Stimulated activated CD4-positive, alpha-beta T cell treated with anti-CD3 and anti-CD28 coated beads, Interleukin-4, amount 100 ng/mL, for 24 hours (primary cell): ENCODE data around the gene THSD4.
"Not testable (repeated sequence)": the region's sequence is repeated elsewhere in the genome, so short reads cannot be mapped to it uniquely, and the experiment has no call there.

ENCODE experiments used
- DNase-seq: peaks from one replicate; pipeline ENCODE4 v3.0.0-alpha.2; 2020

THSD4 gene

DNA sequence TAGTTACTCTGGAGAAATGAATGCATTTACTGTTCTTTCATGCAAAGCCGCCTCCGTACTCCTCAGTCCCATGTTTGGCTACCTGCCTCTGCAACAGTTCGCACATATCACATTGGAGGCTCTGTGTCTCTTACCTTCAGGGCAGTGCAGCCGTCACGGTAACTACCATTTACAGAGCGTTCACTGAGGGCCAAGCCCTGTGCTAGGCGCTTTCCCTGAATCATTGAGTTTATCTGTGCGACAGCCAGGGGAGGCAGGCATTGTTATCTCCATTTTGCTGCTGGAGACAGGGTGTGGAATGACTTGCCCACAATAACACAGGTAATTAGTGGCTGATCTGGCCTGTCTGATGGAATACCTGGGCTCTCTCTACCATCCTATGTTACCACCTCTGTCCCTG lies 115.0 kb downstream of the THSD4 start:
- DNase-seq, result no peak

DNA sequence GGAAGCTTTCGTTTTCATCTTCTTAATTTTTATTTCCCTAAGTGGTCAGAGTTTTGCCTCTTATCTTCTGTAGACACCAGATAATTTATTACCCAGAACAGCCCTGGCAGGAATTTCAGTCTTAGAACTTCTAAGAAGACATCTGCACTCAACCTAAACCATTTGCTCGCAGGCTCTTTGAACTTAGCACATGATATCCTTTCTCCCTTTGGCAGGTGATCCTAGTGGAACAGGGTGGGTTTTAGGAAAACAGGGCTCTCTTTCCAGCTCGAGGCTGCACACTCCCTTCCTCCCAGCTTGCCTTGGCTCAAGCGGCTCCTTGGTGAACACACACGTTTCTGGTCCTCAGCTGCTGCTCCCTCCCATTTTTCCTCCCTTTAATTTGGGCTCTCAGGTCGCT lies 116.5 kb downstream of the THSD4 start:
- no peak for DNase-seq

GRCh38 chr15:71232411-71232810 lies 117.1 kb downstream of the THSD4 start:
- no peak for DNase-seq

- DNase-seq, result no peak
These were observed 122.4 kb downstream of the THSD4 start for GRCh38 chr15:71237456-71238188.

DNA sequence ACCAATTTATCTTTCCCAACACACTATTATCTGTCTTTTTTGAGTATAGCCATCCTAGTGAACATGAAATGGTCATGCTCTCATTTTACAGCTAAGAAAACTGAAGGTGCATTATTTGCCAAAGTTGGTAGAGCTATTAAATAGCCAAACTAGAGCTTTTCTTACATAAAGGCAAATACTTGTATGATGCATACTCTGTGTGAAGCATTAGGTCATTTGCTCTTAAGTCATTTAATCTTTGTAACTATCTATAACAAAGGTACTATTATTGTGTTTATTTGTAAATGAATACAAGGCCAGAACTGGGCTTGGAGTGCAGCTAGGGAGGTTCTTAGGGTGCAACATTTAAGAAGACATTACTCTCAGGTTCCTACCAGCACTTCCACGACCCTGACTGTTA lies 123.7 kb downstream of the THSD4 start:
- no peak for DNase-seq

DNA sequence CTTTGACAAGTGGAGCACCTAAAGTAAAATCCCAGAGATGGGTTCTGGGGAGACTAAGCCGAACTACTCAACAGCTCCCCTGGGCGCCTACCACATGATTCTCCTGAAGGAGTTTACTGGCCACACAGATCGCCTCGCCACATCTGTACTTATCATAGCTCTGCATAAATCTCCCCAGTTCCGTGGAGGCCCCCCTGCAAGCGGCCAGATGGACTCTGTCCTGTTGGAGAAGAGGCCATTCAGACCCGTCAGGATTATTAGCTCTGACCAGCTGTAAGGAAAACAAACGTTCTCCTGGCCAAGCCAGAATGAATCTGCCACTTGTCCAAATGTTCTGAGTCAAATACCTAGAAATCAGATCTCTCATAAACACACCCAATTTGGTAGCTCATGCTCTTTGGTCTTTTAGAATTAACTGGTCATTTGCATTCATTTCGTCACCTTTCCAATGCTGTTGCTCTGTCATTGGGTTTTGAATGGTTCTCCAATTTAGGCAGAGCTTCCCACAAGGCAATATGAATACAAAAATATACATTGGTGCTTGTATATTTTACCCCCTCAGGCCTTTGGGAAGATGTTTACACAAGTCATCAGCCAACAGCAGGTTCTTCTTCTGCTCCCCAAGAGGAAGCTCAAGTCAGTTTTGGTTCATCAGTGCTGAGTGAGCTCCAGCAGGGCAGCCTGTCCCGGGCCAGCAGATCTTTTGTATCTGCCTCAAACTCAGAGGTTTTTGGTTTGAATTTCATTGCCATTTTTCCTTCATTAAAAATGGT lies 124.5 kb downstream of the THSD4 start:
- DNase-seq, result no peak

DNA sequence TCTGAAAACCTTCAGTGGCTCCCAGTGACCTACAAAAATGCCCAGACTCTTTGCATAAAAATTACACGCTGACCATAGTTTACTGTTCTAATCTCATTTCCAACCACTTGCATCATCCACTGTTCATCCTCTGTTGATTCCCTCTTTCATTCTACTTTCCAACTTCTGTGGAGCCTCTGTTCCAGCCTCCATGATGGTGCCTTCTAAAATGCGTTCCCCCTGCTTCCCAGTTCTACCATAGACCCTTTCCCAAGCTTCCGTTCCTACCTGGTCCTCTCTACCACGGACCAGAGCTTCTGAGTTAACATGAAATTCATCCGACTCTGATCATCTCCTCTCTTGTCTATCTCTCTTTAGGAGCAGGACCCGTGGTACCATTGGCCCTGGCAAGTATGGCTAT lies 127.0 kb downstream of the THSD4 start:
- DNase-seq, result no peak

DNA sequence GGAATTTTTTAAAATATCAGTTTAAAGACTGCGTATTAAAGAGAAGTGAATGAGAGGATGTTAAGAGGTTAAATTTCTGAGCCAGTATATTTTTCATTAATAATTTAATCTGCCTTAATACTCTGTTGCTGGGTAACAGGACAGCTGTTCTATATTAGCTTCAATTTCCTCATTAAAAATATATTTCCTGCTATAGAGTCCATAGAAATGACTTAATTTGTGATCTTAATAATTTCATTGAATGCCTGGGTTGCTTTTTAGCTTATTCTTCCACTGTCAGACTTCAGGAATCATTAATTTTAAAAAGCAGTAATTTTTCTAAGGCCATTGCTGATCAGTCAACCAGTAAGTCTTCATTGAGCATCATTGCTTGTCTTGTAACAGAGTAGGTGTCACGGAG lies 129.0 kb downstream of the THSD4 start:
- DNase-seq, result no peak

DNA sequence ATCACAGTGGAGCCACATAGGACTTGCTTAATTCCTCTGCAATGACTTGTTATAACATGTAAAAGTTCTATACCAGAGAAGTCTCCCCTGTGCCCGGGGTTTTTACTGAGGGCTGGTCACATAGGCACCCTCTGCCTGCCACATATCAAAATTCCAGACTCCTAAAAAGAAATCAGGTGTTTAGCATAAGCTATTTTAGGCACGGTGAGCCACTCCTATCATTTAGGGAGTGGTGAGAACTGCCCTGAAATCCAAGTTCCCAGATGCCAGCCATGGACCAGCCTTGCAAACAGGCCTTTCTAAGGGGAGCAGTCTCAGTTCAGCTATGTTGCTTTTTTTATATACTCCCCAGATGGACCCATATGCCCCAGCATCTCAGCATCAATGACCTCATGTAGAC lies 130.3 kb downstream of the THSD4 start:
- no peak for DNase-seq

DNA sequence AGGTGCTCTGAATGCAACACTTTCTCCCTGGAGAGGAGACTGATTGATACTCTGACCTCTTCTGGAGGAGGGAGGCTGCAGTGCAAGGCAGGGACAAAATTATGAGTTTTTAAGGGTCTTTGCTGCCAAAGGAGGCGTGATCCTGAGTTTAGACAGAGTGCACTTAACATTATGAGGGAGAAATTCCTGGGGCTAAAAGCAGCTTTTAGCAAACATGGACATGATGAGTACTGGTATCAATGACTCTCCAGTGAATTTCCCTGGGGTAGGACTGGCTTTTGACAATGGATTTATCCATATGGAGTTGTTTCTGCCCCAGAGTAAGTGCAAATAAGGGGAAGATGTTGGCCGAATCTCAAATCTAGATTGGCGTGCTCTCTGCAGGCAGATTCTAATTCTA lies 133.1 kb downstream of the THSD4 start:
- DNase-seq, result no peak

GRCh38 chr15:71249986-71250385 lies 134.7 kb downstream of the THSD4 start:
- no peak for DNase-seq

GRCh38 chr15:71250936-71251583 lies 135.8 kb downstream of the THSD4 start:
- no peak for DNase-seq

DNA sequence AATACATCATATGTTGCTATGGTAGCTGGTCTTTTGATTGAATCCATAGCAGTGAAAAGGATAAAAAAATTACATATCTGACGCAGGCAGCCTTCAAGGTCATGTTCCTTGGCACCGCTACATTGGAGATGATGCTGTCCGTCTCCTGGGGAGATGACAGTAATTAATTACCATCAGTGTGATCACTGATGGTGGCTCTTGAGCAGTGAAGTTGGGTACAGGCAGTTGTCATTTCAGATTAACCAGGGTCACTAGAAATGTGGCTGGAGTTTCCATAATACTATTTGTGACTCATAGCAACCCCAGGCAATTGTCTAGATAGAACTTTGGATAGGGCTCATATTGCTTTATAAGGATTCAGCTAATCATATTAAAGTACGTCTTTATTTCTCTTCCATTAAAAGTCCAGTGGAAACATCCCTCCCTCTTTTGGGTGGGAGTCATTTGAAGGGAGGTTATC lies 136.3 kb downstream of the THSD4 start:
- DNase-seq, result no peak

- DNase-seq, result no peak
These were observed 136.9 kb downstream of the THSD4 start for GRCh38 chr15:71252044-71252739.

DNA sequence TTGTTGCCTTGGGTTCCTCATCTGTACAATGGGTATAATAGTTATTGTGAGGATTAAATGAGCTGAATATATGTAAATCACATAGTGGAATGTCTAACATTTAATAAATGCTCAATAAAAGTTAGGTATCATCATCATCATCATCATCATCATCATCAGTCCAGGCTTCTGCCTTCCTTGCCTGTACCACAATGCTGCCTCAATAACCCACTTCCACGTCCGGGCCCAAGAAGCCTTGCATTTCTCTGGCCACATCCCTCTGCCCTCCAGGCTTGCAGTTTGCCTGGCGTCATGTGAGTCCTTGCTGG lies 137.4 kb downstream of the THSD4 start:
- DNase-seq, result no peak

GRCh38 chr15:71254491-71254890 lies 139.2 kb downstream of the THSD4 start:
- DNase-seq, result no peak

DNA sequence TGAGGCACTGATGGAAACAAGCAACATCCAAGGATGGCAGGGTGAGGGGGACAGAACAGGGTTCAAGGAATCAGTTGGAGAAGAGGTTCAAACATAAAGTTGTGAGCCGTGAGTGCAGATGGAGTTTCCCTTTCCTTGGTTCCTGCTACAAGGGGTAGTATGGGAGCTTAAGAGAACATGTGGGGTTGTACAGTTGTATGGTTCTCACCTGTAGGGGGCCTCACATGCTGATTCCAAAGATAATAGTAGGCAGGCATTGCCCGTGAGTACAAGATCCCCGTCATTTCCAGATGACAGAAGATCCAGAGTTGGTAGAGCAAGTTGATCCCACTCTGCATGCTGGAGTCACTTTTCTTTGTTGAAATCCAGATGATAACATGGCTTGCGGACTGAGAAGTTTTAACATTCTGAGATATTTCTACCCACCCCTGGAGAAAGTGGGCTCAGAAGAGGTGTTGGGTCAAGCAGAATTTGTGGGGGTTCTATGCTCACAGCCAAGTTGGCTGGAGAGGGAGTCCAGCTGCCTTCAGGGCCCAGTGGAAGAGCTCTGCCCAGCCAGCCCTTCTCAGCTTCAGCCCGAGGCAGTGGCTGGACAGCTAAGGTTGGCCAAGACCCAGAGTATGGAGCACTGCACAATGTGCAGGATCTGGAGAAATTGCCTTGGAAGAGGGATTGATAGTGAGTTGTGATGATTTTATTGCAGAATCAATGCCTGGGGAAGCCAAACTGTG lies 141.8 kb downstream of the THSD4 start:
- DNase-seq, result no peak

DNA sequence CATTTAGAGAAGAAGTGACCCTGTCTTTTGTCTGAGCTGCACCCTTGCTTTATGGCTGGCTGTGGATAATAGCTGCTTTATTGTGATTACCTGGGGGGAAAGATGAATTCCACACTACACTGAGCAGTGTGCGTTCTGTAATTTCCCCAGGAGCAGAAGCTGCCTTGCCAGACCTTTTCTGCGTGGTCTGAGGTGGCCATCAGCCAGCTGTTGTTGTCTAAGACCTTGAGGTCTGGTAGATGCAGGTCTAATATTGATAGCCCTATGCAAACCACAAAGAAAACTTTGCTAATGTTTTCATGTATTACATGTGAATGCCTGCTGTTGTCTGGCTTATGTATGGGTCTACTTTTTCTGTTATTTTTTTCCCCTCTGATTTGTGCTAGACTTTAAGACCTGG lies 144.6 kb downstream of the THSD4 start:
- DNase-seq, result no peak

DNA sequence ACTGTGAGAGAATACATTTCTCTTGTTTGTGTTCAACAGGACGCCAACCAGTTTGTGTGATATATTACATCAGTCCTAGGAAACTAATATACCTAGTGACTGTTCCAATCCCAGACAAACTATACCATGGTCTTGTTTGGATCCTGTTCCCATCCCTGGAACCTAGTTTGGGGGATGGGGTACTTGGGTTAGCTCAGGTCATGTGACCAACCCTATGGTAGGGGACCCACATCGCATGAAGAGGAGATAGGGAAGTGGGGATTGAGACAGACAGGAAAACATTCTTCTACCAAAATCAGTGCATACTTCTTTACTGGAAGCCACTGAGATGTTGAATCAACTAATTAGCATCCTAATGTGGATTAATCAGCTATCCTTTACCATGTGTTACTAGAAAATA lies 146.1 kb downstream of the THSD4 start:
- DNase-seq, result no peak

- no peak for DNase-seq
These were observed 146.6 kb downstream of the THSD4 start for GRCh38 chr15:71261909-71262308.

- no peak for DNase-seq
These were observed 147.3 kb downstream of the THSD4 start for GRCh38 chr15:71262599-71262998.

- not testable (repeated sequence) for DNase-seq
These were observed 150.3 kb downstream of the THSD4 start for GRCh38 chr15:71265606-71266005.

DNA sequence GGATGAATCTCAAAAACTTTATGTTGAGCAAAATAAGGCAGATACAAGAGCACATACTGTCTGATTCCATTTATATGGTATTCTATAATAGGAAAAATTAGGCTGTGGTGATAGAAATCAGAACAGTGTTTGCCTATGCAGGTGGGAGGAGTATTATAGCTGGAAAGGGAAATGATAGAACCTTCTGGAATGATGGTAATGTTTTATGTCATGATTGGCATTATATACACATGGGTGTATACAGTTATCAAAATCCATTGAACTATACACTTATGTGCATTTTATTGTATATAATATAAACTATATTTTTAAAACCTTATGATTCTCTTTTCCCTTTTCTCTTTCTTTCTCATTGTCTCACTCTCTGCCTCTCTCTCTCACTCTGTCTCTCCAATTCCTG lies 156.1 kb downstream of the THSD4 start:
- no peak for DNase-seq
